SIG-M5 (cell line): ENCODE measurements around the gene RDH12.
"Not testable (repeated sequence)": the region's sequence is repeated elsewhere in the genome, so short reads cannot be mapped to it uniquely, and the experiment has no call there.

ENCODE experiments used
- DNase-seq: peaks from one replicate; lab custom pipeline; 2025; lab: John Stamatoyannopoulos, UW

RDH12 gene

GRCh38 chr14:67701492-67701891 lies at the start of gene RDH12:
Gene RDH12 (plus strand): TSS chr14:67701886. CDS start chr14:67722643, 20,757 bp downstream.
- not testable (repeated sequence) for DNase-seq

- no peak for DNase-seq
These were observed 49.5 kb upstream of the RDH12 start for GRCh38 chr14:67652189-67652588.

DNA sequence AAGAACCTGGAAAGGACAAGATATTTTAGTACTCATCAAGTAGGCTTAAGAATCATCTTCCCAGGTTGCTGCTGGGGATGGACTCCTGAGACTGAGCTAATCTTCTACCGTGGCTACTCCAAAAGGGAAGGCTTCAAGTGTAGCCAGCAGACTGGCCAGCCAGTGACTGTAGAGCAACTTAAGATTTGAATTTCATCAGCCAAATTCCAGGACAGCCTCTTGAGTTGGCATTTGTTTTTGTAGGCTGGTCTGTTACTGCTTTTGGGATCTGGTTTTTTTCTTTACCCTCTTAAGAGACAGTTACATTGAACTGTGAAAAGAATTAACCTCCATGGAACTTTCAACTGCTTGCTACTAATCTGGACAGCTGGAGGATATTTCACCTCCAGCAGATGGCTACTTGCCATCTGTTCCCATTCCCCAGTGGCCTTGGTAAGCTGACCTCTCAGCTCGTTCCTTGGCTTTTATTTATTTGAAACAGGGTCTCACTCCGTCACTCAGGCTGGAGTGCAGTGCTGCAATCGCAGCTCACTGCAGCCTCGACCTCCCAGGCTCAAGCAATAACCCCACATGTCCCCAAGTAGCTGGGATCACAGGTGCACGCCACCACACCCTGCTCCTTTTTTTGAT lies 47.9 kb upstream of the RDH12 start:
- no peak for DNase-seq

DNA sequence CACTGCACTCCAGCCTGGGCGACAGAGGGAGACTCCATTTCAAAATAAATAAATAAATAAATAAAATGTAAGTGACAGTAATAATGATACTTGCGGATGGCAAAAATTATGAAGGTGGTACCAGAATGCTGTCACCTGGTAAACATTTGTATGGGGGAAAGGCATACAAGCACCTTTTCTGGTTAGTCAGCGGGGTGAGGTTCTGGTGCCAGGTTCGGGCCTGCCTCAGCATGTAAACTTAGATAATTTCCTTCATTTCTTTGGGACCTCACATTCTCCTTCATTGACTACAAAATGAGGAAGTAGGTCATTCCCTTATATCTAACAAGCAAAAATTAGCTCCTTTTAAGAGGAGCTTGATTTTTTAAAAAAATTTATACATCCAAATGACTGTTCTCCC lies 38.1 kb upstream of the RDH12 start:
- no peak for DNase-seq

DNA sequence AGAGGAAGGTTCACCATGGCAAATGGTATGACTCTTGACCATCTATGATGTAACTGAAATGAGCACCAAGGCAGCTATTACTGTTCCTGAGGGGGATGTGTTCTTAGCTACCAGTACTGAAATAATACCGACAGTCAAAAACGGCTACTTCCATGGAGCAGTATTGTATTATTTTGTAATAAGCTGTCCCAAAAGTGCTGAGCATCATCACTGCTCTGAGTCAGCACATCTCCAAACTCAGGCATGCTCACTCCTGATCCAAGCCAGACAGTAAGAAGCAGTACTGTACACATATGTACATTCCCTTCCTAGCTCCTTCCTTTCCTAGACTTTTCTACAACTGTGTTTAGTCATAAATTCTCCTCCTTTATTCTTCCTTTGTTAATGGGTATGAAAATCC lies 35.8 kb upstream of the RDH12 start:
- no peak for DNase-seq

DNA sequence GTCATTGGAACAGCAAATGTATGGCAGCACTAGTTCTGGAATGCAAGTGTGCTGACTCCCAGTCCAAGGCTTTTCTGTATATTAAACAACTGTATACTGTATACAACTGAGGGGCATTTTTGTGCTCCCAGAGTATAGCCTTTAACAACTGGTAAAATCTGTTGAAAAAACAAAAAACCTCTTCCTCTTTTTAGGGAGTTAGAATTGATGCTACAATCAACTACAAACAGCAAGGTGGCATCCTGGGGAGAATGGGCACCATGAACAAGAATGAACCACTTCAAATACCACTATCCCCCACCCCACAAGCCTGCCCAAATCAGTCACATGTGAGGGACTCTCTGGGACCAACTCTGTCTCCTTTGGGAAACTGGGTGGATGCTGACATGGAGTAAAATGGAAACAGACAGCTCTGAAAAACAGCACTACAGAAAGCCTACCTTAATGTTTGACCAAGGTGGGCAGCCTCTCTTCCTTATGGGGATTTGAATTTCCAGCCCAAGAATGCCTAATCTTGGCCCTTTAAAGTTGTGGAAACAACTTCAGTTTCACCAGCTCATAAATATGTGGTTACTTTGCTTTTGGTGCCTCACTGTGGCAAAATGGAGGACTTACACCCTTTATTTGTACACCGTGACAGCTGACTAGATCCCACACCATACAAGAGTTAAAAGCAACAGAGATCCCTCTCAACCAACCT lies 34.8 kb upstream of the RDH12 start:
- no peak for DNase-seq

DNA sequence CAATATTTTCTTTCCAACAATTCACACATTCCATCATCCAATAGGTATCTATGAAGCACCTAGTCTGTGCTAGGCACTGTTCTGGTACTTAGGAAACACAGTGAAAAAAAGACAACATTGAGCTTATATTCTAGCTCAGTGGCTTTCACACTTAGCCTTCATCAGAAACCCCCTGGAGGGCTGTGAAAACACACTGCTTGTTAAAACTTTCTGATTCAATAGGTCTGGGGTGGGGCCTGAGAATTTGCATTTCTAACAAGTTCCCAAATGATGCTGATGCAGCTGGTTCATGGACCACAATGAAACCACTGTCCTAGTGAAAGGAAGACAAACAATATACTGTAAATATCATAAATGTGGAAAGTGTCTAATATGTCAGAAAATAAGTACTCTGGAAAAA lies 33.1 kb upstream of the RDH12 start:
- no peak for DNase-seq

DNA sequence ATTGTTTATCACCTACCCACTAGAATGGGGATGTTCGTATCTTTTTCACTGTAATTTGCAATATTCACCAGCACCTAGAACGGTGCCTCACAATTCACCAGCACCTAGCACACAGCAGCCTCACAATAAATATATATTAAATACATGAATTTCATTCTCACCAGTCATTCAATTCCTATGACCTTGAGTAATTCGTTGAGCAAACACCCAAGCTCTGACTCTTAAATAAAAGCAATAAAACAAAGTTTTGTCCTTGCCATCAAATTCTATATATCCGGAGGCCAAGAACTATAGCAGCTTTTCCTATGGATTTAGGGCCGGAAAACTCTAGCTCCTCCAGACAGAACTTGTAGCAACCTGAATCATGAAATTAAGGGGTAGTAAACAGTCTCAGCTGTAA lies 28.2 kb upstream of the RDH12 start:
- no peak for DNase-seq

DNA sequence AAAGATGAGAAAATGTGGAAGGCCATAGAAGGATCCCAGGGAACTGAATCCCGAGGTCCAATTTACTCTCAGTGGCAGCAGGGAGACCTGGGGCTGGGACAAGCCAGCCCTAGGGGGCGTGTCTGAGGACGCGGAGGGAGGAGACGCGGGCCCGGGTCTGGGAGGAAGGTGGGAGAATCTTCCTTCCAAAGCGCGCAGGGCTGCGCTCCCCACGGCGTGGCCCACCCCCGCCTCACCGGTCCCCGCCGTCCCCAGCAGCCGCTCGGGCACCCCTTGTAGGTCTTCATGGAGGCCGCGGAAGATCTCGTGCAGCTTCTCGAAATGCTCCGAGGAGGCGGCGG lies 27.6 kb upstream of the RDH12 start:
- DNase-seq, result no peak

GRCh38 chr14:67674480-67675218 lies 27.0 kb upstream of the RDH12 start, which contains the start of gene VTI1B:
Gene VTI1B (minus strand): TSS chr14:67674632. CDS start chr14:67674489, 143 bp downstream.
- DNase-seq, result no peak

- no peak for DNase-seq
These were observed 26.5 kb upstream of the RDH12 start for GRCh38 chr14:67675219-67675582.

DNA sequence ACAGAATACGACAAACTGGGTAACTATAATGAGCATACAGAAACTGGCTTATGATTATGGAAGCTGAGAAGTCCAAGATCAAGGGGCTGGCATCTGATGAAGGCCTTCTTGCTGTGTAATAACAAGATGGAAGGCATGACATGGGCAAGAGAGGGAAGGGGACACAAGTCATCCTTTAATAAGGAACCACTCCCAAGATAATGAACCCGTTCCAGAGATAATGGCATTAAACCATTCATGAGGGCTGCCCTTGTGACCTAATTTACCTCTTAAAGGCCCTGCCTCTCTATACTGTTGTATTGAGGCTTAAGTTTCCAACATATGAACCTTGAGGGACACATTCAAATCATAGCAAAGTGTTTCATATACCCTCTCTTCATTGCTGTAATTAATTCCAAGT lies 22.7 kb upstream of the RDH12 start:
- DNase-seq, result no peak

GRCh38 chr14:67680121-67680602 lies 21.5 kb upstream of the RDH12 start:
- DNase-seq, result no peak

GRCh38 chr14:67680941-67681340 lies 20.7 kb upstream of the RDH12 start:
- no peak for DNase-seq

GRCh38 chr14:67683842-67684241 lies 17.8 kb upstream of the RDH12 start:
- no peak for DNase-seq

DNA sequence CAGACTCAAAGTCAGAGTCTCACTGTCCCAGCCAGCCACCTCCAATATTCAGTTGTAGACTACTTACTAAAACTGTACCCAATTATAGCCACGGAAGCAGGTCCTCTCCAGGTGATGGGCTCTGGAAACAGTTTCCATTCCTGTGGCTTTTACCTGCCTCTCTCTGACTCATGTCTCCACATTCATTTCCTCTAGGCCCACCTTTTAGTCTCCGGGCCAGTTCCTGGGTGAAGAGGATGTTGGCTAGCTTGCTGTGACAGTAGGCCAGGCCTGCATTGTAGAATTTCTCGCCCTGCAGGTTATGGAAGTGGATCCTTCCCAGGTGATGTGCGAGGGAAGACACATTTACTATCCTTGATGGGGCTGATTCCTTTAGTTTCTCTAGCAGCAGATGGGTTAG lies 11.7 kb upstream of the RDH12 start:
- no peak for DNase-seq

DNA sequence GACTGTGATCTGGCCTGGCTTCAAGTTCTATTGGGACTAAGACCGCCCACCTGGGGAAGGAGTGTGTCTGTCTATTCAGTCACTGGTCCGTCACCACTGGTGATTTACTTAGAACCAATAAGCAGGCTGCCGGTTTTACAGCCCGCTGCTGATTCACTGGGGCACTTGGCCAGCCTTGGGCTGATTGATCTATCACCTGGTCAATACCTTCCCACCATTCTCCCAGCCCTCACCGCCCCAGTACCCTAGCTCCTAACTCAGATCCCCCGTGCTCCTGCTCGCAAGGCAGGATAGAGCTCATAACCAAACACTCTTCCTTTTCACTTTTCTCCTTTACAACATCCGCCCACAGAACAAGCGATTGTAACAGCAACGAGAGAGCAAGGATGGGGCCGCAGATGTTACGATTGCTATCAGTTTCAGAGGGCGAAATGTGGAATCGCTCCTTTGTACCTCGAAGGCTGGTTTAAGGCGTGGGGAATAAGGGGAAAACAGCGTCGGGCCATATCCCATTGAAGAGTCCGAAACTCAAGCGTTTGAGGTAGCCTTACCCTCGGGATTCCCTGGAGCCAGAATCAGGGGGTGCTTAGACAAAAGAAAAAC lies 6.8 kb upstream of the RDH12 start:
- DNase-seq, result peak; percentile 20

GRCh38 chr14:67695394-67695949 lies 6.2 kb upstream of the RDH12 start, which contains the start of gene RDH11:
Gene RDH11 (minus strand): TSS chr14:67695764. CDS start chr14:67695703, 61 bp downstream.
- DNase-seq, result peak; percentile 79

GRCh38 chr14:67697006-67697405 lies 4.7 kb upstream of the RDH12 start:
- DNase-seq, result no peak

DNA sequence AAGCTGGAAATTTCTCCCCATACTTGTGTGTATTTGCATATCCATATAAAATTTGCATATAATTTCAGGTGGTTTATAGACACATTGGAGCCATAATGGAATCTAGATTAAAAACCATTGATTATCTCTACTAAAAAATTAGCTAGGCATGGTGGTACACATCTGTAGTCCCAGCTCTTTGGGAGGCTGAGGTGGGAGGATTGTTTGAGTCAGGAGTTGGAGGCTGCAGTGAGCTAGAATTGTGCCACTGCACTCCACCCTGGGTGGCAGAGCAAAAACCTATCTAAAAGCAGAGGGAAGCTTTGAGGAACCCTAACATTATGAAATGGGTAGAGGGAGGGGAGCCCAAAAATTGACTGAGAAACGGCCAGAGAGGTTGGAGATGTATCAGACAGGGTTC lies 3.5 kb upstream of the RDH12 start:
- DNase-seq, result no peak

DNA sequence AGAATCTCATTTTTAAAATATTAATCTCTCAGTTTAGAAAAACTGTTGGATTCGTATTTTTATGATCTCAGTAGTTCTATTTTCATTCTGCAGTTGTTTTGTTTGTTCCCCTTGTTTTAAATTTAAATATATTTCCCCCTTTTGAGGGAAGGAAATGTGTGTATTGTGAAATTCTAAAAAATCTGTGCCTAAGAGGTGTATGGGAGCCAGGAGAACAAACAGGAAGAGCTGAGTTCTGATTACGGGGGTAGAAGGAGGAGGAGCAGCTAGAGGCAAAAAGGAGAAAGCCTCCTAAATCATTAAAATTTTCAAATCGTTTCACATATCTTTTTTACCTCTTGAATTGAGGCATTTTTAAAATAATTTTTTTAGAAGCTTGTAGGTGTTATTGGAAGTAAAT lies 2.3 kb downstream of the RDH12 start:
- no peak for DNase-seq

DNA sequence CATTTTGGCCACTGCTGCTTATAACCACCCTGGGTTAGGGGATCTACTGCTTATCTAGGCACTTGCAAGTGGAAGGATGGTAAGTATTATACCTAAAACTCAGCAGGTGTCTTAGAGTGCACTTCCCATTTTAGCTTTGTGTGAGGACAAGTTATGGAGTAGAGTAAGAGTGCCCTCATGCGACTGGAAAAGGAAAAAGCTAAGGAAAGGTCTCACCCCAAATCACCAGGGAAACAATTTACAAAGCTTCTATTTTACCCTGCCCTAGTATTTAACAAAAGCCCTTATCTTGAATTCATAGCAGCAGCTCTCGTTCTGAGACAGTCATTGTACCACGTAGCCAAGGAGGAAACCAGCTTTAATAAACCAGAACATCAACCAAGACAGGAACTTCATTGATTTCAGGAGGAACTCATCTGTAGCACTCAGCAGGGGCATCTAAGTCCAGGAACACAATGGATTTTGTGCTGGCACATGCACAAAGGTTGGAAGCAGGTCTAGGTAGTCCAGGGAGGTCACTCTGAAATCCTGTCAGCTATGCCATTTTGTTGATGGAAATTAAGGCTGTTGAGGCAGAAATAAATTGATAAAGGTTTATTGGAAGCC lies 2.9 kb downstream of the RDH12 start:
- DNase-seq, result peak; percentile 10
